ENCODE measurements around the gene TOP1.

Gene TOP1

GRCh38 chr20:41038149-41038877 is 9.7 kb downstream of the TOP1 start:
- DNase-seq (ENCODE audit: low spot score), result no peak

DNA sequence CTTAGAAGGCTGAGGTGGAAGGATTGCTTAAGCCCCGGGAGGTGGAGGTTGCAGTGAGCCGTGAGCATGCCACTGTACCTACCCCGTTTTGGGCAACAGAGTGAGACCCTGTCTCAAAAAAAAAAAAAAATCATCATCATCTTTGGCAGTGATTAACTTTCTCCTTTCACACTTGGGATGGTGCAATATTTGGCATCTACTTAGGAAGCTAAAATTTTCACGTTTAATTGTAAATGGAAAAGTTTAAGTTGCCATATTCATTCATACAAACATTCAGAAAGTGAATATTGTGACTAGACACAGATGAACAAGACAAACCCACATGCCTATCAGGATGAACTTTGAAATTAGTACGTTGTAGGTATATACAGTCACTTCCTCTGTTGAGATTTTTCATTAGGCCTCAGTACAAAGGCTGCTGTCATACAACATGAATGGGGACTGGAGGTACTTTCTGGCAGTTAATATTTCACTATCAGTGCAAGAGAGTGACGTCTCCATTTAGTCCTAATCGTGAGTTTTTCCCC is 10.3 kb downstream of the TOP1 start:
- DNase-seq (ENCODE audit: low spot score), result no peak

- DNase-seq (ENCODE audit: low spot score), result no peak
Observed at GRCh38 chr20:41040855-41041254, 12.2 kb downstream of the TOP1 start.

DNA sequence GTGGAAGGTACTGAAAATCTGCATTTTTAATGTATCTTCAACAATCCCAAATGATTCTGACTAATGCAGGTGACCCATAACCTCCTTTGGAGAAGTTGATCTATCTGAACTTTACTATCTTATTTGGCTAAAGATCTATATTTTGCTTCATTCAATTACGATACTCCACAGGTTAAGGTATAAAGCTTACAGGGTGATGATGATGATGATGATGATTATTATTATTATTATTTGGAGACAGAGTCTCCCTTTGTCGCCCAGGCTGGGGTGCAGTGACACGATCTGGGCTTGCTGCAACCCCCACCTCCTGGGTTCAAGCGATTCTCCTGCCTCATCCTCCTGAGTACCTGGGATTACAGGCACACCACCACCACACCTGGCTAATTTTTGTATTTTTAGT is 13.1 kb downstream of the TOP1 start:
- DNase-seq (ENCODE audit: low spot score), result no peak

GRCh38 chr20:41044409-41045062 is 15.9 kb downstream of the TOP1 start:
- DNase-seq (ENCODE audit: low spot score), result no peak

DNA sequence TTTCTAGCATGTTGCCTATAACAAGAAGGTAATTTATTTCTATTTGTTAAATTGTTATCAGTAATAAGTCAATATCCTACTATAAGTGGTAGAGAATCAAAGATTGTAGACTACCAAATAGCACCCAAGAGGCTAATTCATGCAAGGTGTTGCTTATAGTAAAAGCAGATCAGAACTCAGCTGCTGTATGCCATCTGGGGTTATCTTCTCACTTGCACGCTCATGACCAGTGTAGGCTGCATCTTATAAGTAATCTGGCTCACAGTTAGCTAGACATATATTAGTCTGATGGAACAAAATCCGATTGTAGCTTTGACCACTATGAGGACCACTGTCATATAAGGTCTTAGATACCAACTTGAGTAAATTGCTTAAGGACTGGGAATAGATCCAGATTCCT is 17.0 kb downstream of the TOP1 start:
- no peak for DNase-seq (ENCODE audit: low spot score)

- no peak for DNase-seq (ENCODE audit: low spot score)
Observed at GRCh38 chr20:41046716-41047115, 18.1 kb downstream of the TOP1 start.

GRCh38 chr20:41047279-41047974 is 18.8 kb downstream of the TOP1 start:
- DNase-seq (ENCODE audit: low spot score), result no peak

DNA sequence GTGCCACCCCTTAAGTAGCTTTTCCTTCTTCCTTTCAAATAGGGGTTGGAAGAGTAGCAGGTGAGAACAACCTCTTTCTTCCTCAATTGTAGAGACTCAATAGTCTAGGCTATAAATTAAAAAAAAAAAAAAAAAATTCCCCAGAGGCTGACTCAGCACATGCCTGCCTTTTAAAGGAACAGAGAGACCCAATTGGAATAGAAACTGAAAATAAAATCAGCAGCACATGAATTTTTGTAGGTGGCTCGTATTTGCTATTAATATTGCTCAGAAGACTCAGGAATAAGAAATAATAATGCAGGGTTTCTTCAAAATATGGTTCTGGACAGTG is 19.3 kb downstream of the TOP1 start:
- DNase-seq (ENCODE audit: low spot score), result no peak

DNA sequence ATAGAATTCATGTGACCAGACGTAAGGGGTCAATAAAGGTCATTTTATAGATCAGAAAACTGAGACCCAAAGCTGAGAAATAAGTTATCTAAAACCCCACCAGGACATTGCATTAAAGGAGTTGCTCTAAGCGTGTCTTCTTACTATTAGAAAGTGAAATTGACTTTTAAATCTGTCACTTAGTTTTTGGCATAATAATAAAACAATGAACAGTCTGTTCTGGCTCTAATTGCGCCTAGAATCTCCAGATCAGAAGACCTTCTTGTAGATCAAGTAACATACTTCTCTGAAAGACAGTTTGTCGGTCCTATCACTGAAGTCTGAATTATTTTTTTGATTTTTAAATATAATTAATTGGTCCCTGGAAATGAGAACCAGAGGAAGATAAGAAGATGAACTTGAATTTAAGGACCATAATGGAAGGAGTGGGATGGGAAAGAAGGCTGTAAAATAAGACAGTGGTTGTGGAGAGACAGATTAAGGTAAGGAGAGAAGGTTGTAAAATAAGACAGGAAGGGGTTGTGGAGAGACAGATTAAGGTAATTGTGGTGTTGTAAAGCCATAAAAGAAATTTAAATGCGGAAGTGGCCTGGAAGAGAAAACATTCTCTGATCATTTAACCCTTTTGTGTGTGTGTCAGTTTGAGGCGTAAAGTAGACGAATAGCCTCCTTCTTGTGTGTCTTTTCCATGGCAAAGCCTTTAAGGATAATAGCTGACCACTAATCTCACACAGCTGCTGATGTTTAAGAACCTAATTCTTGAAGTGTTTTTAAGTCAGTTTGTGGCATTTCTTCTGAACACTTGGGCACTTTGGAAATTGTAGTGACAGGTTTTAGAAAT is 20.1 kb downstream of the TOP1 start:
- DNase-seq (ENCODE audit: low spot score), result no peak

- DNase-seq (ENCODE audit: low spot score), result no peak
Observed at GRCh38 chr20:41049451-41049850, 20.8 kb downstream of the TOP1 start.

DNA sequence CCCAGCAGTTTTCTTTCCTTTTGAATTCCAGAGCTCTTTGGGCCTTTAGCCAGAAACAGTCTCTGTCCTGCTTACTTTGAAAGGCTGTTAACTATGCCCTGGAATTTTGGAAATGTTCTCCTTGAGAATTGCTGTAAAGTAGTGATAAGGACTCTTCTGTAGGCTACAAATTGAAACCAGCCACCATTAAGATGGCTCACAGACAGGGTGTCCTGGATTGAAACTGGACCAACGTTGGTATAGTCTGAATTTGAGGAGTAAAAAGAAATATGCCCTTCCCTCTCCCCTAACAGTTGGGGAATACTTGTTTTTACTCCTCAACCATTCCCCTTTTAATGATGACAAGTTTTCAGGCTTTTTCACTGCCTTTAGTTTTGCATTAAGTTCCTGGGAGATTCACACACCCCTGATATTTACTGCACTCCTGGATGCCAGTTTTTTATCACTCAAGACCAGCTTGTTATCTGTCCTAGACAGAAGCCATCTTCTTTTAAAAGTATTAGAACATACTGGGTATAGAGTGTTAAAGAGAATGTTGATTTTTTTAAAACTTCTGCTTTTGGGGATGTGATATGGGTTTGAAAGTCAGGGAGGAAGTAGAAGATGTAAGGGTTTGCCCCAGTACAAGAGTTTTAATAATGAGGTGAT is 21.9 kb downstream of the TOP1 start:
- no peak for DNase-seq (ENCODE audit: low spot score)

DNA sequence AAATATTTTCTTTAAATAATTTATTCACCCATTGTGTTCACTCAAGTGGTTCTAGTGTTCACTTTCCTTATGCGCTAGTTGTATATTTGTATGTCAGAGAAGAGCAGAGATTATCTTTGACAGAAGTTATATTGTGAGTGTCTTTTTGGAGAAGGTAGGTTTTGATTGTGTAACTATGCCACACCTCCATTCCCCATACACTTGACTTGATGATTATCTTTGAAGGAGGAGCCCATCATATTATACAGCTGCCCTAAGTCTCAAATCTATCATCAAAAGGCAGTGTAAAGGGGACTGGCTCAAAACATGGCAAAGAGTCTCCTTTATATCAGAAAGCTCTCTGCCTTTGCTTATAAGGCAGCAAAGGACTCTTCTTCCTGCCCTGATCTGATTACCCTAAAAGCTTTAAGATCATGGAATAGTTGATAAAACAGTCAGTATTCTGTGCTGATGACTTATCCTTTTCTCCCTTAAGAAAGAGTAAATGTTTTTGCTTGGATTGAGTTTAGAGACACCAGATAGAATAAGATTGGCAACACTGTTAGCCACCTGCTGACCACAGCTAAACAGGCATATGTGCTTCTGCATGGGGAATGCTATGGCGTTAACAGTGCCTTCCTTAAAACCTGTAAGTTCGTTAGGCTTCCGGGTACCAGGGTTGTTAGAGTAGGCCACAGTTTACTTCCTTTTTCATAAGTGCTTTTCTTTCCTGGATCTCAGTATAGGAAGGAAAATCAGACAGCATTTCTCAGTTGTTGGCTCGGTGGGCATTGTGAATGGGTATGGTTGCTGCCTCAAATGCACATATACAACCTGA is 22.6 kb downstream of the TOP1 start:
- DNase-seq (ENCODE audit: low spot score), result no peak

DNA sequence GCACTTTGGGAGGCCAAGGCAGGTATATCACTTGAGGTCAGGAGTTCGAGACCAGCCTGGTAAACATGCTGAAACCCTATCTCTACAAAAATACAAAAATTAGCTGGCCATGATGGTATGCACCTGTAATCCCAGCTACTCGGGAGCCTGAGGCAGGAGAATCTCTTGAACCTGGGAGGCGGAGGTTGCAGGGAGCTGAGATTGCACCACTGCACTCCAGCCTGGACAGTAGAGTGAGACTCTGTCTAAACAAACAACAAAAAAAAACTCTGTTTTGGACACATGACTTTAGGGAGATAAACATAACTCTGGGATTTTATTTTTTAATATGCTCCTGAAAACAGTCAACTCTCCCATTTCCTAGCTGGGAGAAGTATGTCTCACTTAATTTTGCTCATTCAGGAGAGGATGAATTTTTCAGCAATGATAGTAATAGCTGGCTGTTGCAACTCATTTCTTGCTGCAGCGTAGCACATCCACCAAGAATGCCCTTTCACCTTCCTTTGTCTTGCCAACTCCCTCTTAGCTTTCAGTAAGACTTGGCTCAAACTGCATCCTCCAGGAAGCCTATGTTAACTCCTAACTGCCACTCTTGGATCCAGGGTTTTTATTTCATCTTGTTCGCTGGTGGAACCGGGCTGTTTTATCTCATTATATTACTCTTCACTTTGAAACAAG is 24.3 kb downstream of the TOP1 start:
- DNase-seq (ENCODE audit: low spot score), result no peak

GRCh38 chr20:41054070-41054846 is 25.6 kb downstream of the TOP1 start:
- DNase-seq (ENCODE audit: low spot score), result no peak

- no peak for DNase-seq (ENCODE audit: low spot score)
Observed at GRCh38 chr20:41054847-41055230, 26.2 kb downstream of the TOP1 start.

DNA sequence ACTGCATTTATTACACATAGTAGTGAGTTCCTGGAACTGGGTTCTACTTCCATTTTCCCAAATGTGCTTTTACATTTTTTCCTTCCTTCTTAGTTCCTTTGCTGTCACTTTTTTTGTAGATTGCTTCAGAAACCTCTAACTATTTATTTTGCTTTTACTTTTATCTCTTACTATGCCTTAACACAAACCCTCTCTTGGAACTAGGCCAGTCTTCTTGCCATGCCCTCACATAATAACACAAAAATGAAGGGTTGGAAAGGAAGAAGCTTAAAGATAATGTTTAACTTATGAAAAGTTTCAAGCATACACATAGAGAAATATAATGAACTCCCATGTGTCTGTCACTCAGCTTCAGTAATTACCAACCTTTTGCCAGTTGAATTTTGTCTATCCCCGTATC is 27.1 kb downstream of the TOP1 start:
- no peak for DNase-seq (ENCODE audit: low spot score)

GRCh38 chr20:41057999-41058673 is 29.5 kb downstream of the TOP1 start:
- DNase-seq (ENCODE audit: low spot score), result no peak
